ENCODE measurements around the gene SLC39A6. TPM values are rescaled to one million over a fixed set of nuclear protein-coding genes. Genes with fewer than 3 reads are reported as not detected.

The SLC39A6 gene
- polyA plus RNA-seq, 1 donor (not counting 4 experiments of a cell fraction or from before 2014, with no cell fraction given), result 145 TPM

DNA sequence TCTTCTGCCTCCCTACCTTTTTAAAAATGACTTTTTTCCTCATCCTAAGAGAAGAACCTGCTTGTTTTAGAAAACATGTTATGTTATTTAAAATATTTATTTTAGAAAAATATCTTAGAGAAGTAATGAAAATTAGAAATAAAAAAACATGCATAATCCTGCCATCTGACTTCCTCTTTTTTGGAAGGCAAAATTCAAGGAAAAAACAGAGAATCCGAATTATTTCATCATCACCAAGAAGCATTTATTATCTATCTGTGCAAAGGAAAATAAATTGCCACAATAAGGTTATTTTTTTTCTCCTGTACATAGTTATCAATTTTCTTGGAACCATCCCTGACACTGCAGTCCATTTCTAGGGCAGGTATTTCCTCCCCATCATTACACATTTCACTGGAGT is 14.4 kb downstream of the SLC39A6 start:
- H2AFZ ChIP-seq (ENCODE audit: control insufficient read depth, low read length), result no peak overlapping the region
- H4K20me1 ChIP-seq (ENCODE audit: control insufficient read depth, extremely low read depth, insufficient read depth, low read length), result no peaks in the 10 kb centered on the region
- H3K9me1 ChIP-seq (ENCODE audit: control insufficient read depth, extremely low read depth, insufficient read depth, low read length), result no peaks in the 10 kb centered on the region
- no peak overlapping the region for H3K9ac ChIP-seq (ENCODE audit: control insufficient read depth, extremely low read depth, insufficient read depth, low read length)
- H3K9me3 ChIP-seq (ENCODE audit: control insufficient read depth, low read depth, low read length), result no peaks in the 10 kb centered on the region
- DNase-seq (ENCODE audit: low read depth, low spot score) (no peak), FAIRE-seq (no peak)
- no peaks in the 10 kb centered on the region for H3K79me2 ChIP-seq (ENCODE audit: control insufficient read depth, insufficient read depth, low read length)
- TF ChIP-seq, protein P1, sequence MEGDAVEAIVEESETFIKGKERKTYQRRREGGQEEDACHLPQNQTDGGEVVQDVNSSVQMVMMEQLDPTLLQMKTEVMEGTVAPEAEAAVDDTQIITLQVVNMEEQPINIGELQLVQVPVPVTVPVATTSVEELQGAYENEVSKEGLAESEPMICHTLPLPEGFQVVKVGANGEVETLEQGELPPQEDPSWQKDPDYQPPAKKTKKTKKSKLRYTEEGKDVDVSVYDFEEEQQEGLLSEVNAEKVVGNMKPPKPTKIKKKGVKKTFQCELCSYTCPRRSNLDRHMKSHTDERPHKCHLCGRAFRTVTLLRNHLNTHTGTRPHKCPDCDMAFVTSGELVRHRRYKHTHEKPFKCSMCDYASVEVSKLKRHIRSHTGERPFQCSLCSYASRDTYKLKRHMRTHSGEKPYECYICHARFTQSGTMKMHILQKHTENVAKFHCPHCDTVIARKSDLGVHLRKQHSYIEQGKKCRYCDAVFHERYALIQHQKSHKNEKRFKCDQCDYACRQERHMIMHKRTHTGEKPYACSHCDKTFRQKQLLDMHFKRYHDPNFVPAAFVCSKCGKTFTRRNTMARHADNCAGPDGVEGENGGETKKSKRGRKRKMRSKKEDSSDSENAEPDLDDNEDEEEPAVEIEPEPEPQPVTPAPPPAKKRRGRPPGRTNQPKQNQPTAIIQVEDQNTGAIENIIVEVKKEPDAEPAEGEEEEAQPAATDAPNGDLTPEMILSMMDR (optimal IDR thresholded peaks at IDR 0.05 in 1 of 3, IDR thresholded peaks at IDR 0.05 in 1 of 3, conservative IDR thresholded peaks at IDR 0.05 in 1 of 3; ENCODE audit: extremely low read depth in 1 of 3, insufficient read depth in 2 of 3, low read length in 3 of 3), result no peak
- no peak for TF ChIP-seq EZH2 (IDR thresholded peaks at IDR 0.05; ENCODE audit: low read length)
- H3K27ac ChIP-seq (ENCODE audit: control insufficient read depth, insufficient read depth, low read length), result no peak overlapping the region
- dilution Hi-C loops (cut with MboI; ENCODE audit: extremely low pct_ligation_motif_present, low sequenced_read_pairs), result no loop called here
- no peaks in the 10 kb centered on the region for H3K27me3 ChIP-seq (ENCODE audit: control insufficient read depth, extremely low read depth, insufficient read depth, low read length)
- H3K4me1 ChIP-seq (ENCODE audit: control insufficient read depth, extremely low read depth, insufficient read depth, low read length), result no peaks in the 10 kb centered on the region
- no peak overlapping the region for H3K4me3 ChIP-seq (ENCODE audit: control insufficient read depth in 2 of 3, extremely low read depth in 1 of 3, insufficient read depth in 2 of 3, low read depth in 1 of 3, low read length in 3 of 3)
- H3K36me3 ChIP-seq (ENCODE audit: control insufficient read depth in 2 of 2, extremely low read depth in 1 of 2, insufficient read depth in 2 of 2, low read length in 2 of 2), result peaks cover 10 to 17% of the 10 kb centered on the region in 2 experiments
- no peak overlapping the region for H3K4me2 ChIP-seq (ENCODE audit: control insufficient read depth, extremely low read depth, insufficient read depth, low read depth, low read length)

- no peak for DNase-seq (ENCODE audit: low read depth, low spot score)
- H3K27ac ChIP-seq (ENCODE audit: control insufficient read depth, insufficient read depth, low read length), result no peak overlapping the region
- dilution Hi-C loops (cut with MboI; ENCODE audit: extremely low pct_ligation_motif_present, low sequenced_read_pairs), result no loop called here
- no peaks in the 10 kb centered on the region for H4K20me1 ChIP-seq (ENCODE audit: control insufficient read depth, extremely low read depth, insufficient read depth, low read length)
- no peaks in the 10 kb centered on the region for H3K79me2 ChIP-seq (ENCODE audit: control insufficient read depth, insufficient read depth, low read length)
- no peaks in the 10 kb centered on the region for H3K9me3 ChIP-seq (ENCODE audit: control insufficient read depth, low read depth, low read length)
- no peak overlapping the region for H2AFZ ChIP-seq (ENCODE audit: control insufficient read depth, low read length)
- peaks cover 10 to 17% of the 10 kb centered on the region in 2 experiments for H3K36me3 ChIP-seq (ENCODE audit: control insufficient read depth in 2 of 2, extremely low read depth in 1 of 2, insufficient read depth in 2 of 2, low read length in 2 of 2)
- no peaks in the 10 kb centered on the region for H3K27me3 ChIP-seq (ENCODE audit: control insufficient read depth, extremely low read depth, insufficient read depth, low read length)
- H3K4me3 ChIP-seq (ENCODE audit: control insufficient read depth in 2 of 3, extremely low read depth in 1 of 3, insufficient read depth in 2 of 3, low read depth in 1 of 3, low read length in 3 of 3), result no peak overlapping the region
- H3K4me1 ChIP-seq (ENCODE audit: control insufficient read depth, extremely low read depth, insufficient read depth, low read length), result no peaks in the 10 kb centered on the region
- no peak for FAIRE-seq
- H3K9me1 ChIP-seq (ENCODE audit: control insufficient read depth, extremely low read depth, insufficient read depth, low read length), result no peaks in the 10 kb centered on the region
- no peak overlapping the region for H3K4me2 ChIP-seq (ENCODE audit: control insufficient read depth, extremely low read depth, insufficient read depth, low read depth, low read length)
- TF ChIP-seq, protein P1 (optimal IDR thresholded peaks at IDR 0.05 in 1 of 3, IDR thresholded peaks at IDR 0.05 in 1 of 3, conservative IDR thresholded peaks at IDR 0.05 in 1 of 3; ENCODE audit: extremely low read depth in 1 of 3, insufficient read depth in 2 of 3, low read length in 3 of 3), result no peak
- no peak for TF ChIP-seq EZH2 (IDR thresholded peaks at IDR 0.05; ENCODE audit: low read length)
- H3K9ac ChIP-seq (ENCODE audit: control insufficient read depth, extremely low read depth, insufficient read depth, low read length), result no peak overlapping the region
Observed at GRCh38 chr18:36114251-36114650, 14.9 kb downstream of the SLC39A6 start.
